HG03439 (cell line): ENCODE measurements around the gene PDE4D.

Experiments
- ATAC-seq: cut with Tn5 transposase; IDR thresholded peaks from one replicate; pipeline ENCODE4 v1.9.1; 2021; ENCODE audit warnings: mild to moderate bottlenecking, moderate library complexity; ENCODE audit not compliant: unreplicated experiment

Gene PDE4D

DNA sequence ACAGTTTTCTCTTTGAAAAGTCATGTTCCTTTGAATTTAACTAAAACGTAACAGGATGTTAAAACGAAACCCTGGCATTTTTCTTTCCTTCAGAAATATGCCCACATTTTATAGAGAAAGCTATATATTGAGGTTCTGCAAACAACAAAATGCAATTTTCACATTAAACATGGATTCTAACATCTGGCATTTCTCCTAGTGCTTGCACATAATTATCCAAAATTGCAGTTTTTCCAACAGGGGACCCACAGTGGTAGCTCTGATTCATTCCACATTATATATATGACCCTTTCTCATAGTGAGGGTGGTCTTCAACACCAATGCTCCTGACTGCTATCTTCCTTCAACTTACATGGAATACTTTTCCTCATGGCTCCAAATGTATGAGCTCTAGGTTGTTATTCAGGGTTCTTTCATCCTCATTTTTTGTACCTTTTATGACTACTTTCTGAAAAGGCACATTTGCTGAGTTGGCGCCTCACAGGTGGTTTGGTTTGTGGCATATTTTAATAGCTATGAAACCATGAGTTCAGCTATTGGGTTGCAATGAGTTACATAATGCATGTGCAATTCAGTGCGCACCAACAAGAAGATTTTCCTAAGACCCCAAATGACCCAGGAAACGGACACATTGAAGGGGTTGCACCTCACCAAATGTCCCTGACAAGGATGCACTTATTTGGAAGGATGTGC, 758.9 kb downstream of the PDE4D start:
- no peak for ATAC-seq

DNA sequence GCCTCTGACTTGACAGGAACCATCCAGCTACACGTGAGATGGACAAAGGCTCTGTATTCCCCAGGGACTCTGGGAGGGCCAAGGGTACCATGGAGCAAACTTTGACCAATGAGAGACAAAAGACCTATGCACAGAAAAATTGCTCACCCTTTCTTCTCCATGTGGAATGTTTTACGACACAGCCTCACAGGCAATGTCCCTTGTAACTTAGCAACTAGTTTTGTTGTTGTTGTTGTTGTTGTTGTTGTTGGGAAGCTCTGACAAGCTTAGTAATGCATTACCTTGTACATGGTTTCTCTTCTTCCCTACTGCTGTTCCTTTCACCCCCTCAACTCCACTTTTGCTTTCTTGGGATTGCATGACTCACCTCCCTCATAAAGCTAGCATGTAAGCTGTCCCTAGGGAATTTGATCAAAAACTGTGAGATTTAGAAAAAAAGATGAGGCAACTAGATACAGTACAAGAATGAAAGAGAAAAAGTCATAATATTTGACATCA, 759.7 kb downstream of the PDE4D start:
- no peak for ATAC-seq

DNA sequence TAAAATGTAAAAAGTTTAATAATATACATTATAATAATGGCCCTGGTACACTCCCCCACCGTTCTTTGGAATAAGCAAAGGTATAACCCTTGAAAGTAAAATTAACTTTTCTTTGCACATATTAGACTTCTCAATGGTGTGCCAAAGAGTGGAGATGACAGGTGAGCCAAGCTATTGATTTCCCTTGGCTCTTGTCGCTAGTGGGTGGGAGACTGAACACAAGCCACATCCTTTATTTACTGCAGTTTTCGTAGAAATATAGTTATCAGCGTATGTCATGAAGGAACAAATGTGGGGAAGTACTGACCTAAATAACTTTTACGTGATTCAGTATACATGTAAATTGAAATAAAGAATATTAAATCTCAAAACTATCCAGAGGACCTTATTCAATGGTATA, 761.4 kb downstream of the PDE4D start:
- ATAC-seq = no peak

DNA sequence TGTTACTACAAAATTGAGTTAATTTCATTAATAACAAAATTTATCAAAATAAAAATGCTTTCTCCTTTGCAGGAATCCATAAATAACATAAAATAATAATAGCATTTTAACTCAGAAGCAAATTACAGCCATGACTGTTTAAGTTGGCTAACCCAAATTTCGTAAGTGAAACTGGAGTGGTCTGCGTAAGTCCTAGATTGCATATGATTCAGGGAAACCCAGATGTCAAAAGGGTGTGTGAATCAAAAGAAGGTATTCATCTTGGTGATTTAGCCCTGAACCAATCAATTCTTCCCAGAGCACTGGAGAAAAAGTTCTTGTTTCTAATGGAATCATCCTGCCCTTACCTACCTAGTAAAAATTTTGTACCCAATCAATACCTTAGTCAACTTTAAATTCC, 763.1 kb downstream of the PDE4D start:
- no peak for ATAC-seq

DNA sequence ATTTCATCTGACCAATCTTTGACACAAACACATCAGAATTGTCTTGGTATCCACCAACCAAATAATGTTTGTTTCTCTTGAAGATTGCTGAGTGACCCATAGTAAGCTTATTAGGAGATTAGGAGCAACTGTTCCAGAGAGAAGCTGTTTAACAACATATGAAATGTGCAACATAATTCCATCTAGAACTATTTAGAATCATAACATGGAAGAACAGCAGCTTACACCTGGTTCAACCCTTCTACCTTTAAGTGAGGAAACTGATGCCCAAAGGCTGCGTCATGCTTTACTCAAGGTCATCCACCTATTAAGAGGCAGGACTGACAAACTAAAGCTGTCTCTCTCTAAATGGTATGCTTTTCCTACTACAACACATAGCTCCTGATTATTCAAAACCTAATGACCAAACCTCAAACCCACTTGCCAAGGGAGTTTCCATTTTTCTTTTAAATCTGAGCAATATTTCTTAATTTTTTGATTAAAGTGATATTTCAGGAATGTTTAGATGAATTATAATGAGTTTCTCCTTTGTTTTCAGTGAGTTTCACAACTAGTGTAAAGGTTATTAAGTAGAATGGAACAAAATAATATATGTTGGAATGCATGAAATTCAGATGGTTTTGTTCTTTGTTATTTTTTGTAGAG, 764.8 kb downstream of the PDE4D start:
- ATAC-seq = no peak

DNA sequence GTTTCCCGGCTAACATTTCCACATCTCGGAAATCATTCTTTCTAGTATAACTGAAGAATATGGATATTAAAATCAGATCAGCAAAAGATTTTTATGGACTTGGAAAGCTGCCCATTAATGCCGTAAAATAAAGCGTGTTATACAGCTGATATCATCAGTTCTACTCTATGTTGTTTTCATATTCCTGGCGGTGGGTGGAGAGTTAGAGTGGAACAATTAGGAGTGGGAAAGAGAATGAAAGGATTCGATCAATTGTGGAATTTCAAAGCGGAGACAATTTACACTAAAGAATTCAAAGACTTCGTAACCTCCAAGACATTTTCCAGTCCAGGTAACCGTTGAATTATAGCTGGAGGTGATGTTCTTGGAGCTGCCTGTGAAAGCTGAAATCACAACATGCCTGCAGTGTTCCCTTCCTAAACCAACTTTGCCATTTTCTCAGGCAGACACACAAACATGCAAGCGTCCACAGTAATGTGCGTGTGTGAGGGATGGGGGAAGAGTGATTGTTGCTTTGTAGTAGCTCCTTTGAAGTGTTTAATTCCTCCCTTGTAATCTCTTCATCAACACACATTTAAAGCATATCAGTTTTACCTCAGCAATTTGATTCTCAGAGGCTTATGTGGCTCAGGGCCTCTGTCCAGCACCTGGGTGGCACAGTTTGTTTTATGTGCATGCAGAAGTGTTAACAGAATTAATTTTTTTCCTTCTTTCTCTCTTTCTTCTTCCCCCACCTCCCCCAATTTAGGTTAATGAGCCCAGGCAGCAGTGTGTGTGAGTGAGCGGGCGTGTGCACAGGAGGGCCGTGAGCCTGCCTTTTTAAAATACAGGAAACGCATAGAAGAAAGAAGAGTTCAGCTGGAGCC, 766.6 kb downstream of the PDE4D start:
- ATAC-seq = no peak

DNA sequence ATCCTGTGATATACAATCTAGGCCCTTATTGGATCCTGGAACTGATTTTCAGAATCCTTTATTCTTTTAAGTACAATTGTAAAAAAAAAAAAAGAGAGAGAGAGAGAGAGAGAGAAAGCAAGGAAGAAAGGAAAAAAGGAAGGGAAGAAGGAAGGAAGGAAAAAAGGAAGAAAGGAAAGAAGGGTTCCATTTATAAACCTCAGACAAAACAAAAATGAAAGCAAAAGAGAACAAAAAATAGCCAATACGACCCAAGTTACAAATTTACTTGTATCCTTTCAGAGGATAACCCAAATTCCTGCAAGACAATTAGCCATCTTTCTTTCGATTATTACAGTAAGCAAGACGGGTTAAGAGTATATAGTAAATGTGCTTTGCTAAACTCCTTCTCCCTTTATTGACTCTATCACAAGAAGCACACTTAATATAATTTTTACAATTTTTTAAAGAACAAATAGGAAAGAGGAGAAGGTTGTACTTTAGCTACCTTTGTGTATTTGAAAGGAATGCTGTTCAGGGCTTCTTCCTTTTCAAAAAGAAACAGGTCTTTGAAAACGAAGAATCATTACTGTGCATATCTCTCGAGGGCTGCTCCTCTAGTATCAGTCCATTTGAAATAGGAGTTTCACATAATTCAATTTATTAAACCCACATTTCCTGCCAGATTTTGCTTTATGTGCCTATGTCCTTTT, 767.4 kb downstream of the PDE4D start:
- no peak for ATAC-seq

DNA sequence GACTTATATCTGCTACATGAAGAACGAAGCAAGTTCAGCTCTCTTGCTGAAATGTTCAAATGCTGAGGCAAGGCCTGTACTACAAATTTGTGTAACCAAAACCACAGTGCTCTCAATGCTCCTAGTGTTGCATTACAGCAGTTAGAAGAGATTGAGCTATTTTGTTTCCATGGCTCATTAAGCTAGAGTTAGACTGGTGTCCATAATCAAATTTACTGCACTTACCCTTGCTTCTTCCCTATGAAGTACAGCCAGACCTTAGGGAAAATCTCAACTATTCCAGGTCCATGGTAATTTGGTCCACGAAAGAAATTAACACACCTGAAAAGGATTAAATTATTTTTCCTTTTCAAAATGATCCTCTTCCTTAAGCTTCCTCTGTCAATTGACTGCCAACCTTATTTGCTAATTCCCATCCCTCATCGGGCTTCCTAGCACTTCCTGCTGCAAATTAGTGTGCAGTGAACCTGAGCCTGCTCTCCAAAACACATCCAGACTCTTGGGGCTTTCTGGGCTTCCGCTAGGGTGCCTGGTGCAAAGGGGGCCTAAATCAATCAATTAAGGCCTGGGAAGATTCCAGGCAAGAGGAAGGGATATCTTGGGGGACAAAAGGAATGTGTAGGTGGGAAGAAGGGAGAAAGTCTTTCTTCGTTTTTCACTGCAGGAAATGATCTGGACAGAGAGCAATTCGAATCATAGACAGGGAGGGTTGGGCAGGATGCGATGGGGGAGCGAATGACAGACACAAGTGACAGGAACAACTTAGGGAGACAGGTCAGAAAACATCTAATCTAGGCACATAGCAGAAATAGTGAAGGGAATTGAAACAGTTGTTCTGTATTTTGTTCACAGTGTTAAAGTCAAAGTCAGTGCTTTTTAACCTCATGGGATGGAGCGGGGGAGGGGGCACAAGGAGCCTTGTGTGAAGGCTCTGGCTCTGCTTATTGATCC, 768.2 kb downstream of the PDE4D start:
- ATAC-seq = no peak

DNA sequence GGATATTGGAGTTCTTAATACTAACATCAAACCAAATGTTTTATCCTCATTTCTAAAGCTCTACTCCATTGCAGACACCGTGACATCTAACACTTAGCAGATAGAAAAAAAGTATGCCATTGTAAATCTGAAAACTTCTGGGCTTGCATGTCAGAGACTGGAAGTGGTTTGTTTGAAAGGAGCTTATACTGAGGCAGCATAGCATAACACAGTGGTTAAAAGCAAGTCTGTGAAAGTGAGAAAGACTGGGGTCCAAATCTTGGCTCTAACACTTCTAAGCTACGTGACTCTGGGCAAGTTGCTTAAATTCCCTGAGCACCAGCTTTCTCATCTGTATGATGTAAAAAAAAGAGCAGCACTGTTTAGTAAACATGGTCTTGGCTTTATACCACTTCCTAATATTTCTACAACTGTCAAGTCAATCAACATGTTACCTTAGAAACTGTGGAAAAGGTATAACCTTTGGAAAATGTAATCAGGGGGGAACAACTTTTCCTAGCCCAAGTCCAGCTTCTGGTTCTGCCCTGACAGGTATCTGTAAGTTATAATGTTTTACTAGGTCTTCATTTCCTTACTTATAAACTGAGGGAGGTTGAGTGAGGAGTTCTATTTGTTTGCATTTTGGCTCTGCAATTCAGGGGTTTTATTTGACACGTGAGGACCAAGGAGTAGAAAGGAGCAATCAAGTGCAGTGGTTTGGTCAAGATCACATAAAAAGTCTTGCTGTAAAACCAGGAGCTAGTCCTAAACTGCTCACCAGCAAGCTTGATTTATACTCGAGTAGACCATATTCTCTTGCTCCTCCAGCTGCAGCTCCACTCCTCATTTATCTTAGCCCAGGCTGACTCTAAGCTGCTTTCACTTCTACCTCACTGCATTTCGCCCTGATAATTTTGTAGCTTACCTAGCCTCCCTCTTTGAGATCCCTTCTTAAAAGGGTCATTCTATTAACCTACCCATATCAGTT, 769.6 kb downstream of the PDE4D start:
- ATAC-seq = no peak

DNA sequence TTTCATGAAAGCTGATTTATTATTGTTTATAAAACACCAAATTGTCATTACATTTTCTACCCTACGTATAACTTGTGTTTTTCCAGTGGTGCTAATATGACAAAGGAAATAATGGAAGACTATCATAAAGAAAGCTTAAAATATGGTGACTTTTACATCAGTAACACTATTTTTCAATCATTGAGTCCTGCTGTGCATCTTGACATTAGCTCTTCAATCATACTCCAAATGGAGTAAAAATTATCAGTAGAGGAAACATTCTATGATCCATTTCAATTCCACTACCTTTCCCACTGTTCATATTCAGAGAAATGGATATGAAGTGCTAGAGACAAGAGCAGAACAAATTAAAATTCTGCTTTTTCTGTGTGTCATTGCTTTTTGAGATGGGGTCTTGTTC, 774.0 kb downstream of the PDE4D start:
- ATAC-seq = no peak

DNA sequence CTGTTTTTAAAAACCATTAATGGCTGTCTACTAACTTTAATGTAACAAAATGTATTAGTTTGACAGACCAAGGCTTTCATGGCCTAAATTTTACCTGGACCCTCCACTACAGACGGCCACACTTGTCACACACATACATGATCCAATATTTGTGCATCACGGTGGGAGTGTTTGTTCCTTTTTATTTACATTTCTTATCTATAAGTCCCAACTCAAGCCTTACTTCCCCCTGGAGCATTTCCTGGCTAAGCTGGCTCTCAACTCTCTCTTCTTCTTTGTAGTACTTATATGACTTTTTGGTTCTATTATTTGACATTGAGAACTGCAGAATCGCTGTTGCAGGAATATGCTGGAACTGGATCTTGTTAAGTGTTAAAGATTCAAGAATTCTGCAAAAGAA, 776.2 kb downstream of the PDE4D start:
- no peak for ATAC-seq

DNA sequence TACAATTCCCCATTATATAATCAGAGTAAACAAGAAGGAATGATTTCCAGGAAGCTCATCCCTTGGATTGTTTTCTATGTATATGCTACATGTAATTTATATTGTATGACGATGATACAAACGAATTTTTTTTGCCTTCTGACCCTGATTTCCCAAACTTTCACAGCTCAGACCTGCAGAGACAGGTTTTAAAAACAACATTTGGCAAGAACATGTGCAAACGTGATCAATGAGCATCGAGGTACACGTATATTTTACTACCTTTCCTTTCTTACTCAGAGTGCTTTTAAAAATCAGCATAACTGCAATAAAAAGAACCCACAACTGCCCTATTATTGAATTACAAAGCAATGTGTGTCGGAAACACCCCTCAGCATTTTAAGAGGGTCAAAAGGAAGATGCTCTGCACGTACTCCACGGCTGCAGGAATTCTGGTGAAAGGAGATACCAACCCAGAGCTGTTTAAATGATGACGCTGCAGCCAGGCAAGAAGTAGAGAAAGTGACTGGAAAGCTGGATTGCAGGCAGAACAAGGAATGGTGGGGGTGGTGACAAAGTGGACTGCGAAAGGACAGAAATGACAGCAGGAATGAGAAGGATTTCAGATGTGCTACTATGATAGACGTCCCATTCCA, 777.2 kb downstream of the PDE4D start:
- ATAC-seq = no peak

DNA sequence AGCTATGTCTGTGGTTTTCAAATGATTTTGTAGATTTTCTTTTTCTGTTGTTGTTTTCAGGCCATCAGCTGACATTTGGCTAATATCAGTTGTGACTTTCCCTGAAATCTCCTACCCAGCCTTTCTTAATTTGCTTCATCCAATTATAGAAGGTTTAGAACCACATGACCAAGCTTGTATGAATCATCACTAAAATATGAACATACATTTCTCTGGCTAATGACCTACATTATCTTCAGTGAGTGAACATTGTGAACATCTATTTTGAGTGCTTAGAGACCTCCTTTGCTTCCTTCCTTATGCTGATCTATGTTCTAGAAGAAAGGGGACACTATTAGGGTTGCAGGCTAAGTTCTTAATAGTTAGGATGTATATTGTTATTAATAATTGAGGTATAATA, 778.2 kb downstream of the PDE4D start:
- ATAC-seq = no peak

DNA sequence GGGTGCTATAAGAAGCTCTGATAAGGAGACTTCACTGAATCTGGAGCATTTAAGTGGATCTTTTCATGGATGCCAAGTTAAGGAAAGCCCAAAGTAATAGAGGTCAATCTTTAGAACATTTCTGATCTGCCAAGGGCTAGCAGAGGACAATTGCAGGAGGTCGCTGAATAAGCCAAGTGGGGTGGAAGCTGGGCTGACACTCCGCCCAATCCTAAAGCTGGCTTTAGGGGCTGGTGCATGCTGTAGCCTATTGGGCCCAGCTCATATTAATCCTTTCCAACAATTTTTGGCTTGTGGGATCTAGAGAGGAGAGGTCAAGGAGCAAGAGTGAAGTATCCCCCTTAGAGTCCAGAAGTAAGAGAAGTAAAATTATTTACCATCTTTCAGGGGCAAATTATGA, 784.1 kb downstream of the PDE4D start:
- no peak for ATAC-seq

DNA sequence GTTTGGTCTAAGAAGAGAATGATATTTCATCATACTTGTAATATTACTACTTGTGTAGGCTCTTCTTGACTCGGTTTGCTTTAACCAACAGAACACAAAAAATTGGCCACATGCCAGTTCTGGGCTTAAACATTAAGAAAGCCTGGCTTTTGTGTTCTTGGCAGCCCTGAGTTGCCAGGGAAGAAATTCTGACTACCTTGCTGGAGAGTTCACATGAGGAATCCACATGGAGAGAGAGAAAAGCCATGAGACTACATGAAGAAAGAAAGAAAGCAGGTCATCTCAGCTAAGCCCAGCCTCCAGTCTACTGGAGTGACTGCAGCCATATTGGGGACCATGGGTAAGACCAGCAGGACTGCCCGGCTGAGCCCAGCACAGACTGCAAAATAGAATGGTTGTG, 785.8 kb downstream of the PDE4D start:
- no peak for ATAC-seq

DNA sequence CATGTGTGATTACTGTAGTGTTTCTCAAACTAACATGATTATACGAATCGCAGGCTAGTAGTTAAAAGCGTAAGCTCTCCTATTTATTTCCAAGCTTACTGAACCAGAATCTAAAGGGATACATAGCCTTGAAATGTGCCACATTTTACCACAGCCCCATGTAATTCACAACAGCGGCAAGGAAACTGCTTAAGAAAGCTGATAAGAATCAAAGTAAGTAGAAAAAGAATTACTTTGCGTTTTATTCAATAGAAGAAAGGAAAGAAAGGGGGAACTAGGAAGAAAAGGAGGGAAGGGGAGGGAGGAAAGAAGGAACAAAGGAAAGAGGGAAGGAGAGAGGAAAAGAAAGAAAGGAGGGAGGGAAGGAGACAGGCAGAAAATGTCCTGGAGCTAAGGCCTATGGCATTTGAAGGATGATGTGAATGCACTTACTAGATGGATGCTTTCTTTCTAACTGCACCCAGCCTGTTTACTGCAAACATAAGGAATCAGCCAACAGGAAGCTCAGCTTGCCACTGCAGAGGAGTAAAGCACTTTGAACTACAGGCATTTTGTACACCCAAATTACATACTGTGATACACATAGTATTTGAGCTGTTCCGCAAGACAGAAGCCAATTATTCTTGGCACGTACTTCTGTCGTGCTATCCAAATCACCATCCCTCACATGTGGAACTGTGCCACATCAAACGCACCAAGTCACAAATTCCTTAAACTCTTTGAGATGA, 789.0 kb downstream of the PDE4D start:
- ATAC-seq = no peak

DNA sequence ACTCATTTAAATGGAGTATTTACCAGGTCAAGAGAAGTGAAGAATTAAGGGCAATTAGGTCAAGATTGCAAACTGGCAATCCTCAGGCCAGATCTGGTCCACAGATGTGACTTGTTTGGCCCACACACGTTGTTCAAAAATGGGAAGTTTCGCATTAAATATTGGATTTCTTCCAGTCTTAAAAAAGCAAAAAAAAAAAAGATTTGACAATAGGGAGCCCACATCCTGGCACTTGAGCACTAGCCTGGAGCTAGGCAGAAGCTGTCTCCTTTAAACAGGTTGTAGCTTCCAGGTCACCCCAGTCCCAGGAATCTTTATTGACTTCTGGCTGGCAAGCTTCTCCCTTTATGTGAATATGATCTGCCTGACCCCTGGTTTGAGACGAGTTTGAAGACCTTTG, 790.2 kb downstream of the PDE4D start:
- ATAC-seq = no peak

DNA sequence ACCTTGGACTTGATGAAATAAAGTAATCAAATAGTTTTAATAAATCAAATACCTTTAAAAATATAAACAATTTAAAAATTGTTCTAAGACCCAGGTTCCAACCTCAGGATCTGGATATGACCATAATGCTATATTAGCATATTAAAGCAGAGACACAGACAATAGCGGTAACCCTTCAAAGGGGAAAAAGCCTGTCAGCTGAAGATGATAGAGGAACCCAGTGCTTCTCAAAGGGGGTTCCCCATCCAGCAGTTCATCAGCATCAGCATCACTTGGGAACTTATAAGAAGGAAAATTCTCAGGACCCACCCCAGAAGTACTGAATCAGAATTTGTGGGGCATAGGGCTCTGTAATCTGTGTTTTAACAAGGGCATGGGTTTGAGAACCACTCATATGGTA, 791.1 kb downstream of the PDE4D start:
- ATAC-seq = no peak
